K562 (cell line): ENCODE results near the gene NCF2. TPM values are rescaled to one million over a fixed set of nuclear protein-coding genes. Genes with fewer than 3 reads are reported as not detected.

ENCODE experiments used
- EHMT2 ChIP-seq: fragments of 450-650 bp; IDR thresholded peaks from 2 replicates; pipeline ENCODE4 v1.6.1; 2018; ENCODE audit warnings: antibody characterized with exemption
- ZBTB1 ChIP-seq: sonication (generic); formaldehyde crosslinking; IDR thresholded peaks from 2 replicates; pipeline ENCODE4 v1.8.1; 2023; ENCODE audit warnings: missing genetic modification reagents, low read depth, mild to moderate bottlenecking, borderline replicate concordance
- ZNF175 ChIP-seq: fragments of 200-800 bp; sonication (Bioruptor generic); IDR thresholded peaks from 2 replicates; pipeline ENCODE4 v1.6.1; 2016; ENCODE audit warnings: low read depth, mild to moderate bottlenecking, missing genetic modification characterization, missing compliant biosample characterization
- polyA plus RNA-seq, 8 experiments: library from polyadenylated mRNA; depleted of rRNA in 4 of 8; stranded (reverse) in 5 of 8; unstranded in 3 of 8; fragments of >200 nt; fragmentation: Nextera tagmentation in 2 of 8; fragmentation: Illumina TruSeq in 1 of 8; extraction: Ambion mirVana in 2 of 8; extraction: Trizol in 1 of 8; gene quantifications; 2 replicates each; pipeline versions ENCODE4 v1.2.1 to v1.2.3, GENCODE V29; 2011 to 2014; ENCODE audit warnings: inconsistent platforms in 1 of 8, missing spikeins in 1 of 8
- total RNA-seq, 7 experiments: library from RNA; depleted of rRNA in 6 of 7; stranded (reverse); fragments of >200 nt in 6 of 7; fragmentation: Illumina TruSeq in 2 of 7; extraction: Trizol in 2 of 7; gene quantifications; 2 replicates each; pipeline versions ENCODE4 v1.2.1 to v1.2.3, GENCODE V29; 2011 to 2021; ENCODE audit warnings: low replicate concordance in 1 of 7
- TF ChIP-seq, protein P1 (sequence below): fragments of 250-450 bp; sonication (Bioruptor Pico); IDR thresholded peaks from 2 replicates; pipeline ENCODE4 v1.4.0; 2020
- TF ChIP-seq, protein P2 (sequence below): fragments of 250-450 bp; sonication (Bioruptor Pico); IDR thresholded peaks from 2 replicates; pipeline ENCODE4 v1.4.0; 2020; ENCODE audit warnings: mild to moderate bottlenecking

NCF2 gene
- total and polyA plus RNA-seq, 9 of the 15 experiments (the other 6 are each of a cell fraction or from before 2014, with no cell fraction given): 0.07 to 0.54 (median 0.16) TPM; not detected in 3

DNA sequence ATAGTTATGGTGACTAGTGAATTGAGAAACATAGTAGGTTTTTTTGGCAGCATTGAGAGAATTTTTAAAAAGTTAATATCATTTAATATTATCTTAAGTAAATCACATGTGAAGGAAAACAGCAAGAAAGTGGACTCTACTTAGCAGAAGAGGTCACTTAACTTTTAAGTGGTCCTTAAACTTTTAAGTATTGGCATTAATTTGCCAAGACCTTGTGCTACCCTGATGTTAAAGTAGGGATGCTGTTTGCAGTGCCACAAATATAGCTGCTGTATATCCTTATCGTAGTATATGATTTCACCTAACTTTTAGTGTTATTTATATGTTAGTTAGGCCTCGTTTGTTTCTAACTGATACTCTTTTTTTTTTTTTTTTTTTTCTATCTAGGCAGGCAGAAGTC is 77.8 kb downstream of the NCF2 start (continued):
- TF ChIP-seq, protein P1, sequence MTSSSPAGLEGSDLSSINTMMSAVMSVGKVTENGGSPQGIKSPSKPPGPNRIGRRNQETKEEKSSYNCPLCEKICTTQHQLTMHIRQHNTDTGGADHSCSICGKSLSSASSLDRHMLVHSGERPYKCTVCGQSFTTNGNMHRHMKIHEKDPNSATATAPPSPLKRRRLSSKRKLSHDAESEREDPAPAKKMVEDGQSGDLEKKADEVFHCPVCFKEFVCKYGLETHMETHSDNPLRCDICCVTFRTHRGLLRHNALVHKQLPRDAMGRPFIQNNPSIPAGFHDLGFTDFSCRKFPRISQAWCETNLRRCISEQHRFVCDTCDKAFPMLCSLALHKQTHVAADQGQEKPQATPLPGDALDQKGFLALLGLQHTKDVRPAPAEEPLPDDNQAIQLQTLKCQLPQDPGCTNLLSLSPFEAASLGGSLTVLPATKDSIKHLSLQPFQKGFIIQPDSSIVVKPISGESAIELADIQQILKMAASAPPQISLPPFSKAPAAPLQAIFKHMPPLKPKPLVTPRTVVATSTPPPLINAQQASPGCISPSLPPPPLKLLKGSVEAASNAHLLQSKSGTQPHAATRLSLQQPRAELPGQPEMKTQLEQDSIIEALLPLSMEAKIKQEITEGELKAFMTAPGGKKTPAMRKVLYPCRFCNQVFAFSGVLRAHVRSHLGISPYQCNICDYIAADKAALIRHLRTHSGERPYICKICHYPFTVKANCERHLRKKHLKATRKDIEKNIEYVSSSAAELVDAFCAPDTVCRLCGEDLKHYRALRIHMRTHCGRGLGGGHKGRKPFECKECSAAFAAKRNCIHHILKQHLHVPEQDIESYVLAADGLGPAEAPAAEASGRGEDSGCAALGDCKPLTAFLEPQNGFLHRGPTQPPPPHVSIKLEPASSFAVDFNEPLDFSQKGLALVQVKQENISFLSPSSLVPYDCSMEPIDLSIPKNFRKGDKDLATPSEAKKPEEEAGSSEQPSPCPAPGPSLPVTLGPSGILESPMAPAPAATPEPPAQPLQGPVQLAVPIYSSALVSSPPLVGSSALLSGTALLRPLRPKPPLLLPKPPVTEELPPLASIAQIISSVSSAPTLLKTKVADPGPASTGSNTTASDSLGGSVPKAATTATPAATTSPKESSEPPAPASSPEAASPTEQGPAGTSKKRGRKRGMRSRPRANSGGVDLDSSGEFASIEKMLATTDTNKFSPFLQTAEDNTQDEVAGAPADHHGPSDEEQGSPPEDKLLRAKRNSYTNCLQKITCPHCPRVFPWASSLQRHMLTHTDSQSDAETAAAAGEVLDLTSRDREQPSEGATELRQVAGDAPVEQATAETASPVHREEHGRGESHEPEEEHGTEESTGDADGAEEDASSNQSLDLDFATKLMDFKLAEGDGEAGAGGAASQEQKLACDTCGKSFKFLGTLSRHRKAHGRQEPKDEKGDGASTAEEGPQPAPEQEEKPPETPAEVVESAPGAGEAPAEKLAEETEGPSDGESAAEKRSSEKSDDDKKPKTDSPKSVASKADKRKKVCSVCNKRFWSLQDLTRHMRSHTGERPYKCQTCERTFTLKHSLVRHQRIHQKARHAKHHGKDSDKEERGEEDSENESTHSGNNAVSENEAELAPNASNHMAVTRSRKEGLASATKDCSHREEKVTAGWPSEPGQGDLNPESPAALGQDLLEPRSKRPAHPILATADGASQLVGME: no peak
- TF ChIP-seq, protein P2, sequence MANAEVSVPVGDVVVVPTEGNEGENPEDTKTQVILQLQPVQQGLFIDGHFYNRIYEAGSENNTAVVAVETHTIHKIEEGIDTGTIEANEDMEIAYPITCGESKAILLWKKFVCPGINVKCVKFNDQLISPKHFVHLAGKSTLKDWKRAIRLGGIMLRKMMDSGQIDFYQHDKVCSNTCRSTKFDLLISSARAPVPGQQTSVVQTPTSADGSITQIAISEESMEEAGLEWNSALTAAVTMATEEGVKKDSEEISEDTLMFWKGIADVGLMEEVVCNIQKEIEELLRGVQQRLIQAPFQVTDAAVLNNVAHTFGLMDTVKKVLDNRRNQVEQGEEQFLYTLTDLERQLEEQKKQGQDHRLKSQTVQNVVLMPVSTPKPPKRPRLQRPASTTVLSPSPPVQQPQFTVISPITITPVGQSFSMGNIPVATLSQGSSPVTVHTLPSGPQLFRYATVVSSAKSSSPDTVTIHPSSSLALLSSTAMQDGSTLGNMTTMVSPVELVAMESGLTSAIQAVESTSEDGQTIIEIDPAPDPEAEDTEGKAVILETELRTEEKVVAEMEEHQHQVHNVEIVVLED (CRISPR knock-in tag): no peak
- no peak for TF ChIP-seq ZNF175 (CRISPR knock-in tag)
- TF ChIP-seq ZBTB1 (CRISPR knock-in tag): no peak
- TF ChIP-seq EHMT2: no peak
